ENCODE results near the gene EYS.
"Not testable (repeated sequence)": the region's sequence is repeated elsewhere in the genome, so short reads cannot be mapped to it uniquely, and the experiment has no call there.

EYS gene

GRCh38 chr6:65595540-65595939, 111.5 kb downstream of the EYS start:
- H3K4me3 ChIP-seq (ENCODE audit: low read depth, low read length) = no peak overlapping the region
- TF ChIP-seq, protein P1, sequence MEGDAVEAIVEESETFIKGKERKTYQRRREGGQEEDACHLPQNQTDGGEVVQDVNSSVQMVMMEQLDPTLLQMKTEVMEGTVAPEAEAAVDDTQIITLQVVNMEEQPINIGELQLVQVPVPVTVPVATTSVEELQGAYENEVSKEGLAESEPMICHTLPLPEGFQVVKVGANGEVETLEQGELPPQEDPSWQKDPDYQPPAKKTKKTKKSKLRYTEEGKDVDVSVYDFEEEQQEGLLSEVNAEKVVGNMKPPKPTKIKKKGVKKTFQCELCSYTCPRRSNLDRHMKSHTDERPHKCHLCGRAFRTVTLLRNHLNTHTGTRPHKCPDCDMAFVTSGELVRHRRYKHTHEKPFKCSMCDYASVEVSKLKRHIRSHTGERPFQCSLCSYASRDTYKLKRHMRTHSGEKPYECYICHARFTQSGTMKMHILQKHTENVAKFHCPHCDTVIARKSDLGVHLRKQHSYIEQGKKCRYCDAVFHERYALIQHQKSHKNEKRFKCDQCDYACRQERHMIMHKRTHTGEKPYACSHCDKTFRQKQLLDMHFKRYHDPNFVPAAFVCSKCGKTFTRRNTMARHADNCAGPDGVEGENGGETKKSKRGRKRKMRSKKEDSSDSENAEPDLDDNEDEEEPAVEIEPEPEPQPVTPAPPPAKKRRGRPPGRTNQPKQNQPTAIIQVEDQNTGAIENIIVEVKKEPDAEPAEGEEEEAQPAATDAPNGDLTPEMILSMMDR (IDR thresholded peaks at IDR 0.05; ENCODE audit: low read depth, low read length) = no peak

DNA sequence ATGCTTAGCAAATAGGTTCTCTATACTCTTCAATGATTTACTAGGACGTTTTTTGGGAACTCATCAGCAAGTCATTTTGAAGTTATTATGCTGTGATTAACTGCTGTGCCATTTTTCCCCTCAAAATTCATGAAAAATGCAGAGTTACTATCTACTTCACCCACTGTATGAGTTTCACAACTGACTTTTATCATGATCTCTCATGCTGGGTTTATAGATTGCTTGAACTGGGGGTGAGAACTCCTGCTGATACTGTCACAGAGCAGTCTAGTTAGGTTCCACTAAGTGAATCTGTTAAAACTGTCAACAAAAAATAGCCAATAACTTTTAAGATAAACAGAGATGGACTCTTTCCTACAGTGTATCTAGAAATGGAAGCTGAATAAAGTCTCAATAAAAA, 136.7 kb downstream of the EYS start:
- H3K4me3 ChIP-seq (ENCODE audit: low read depth, low read length) = no peak overlapping the region
- TF ChIP-seq, protein P1 (IDR thresholded peaks at IDR 0.05; ENCODE audit: low read depth, low read length) = no peak

DNA sequence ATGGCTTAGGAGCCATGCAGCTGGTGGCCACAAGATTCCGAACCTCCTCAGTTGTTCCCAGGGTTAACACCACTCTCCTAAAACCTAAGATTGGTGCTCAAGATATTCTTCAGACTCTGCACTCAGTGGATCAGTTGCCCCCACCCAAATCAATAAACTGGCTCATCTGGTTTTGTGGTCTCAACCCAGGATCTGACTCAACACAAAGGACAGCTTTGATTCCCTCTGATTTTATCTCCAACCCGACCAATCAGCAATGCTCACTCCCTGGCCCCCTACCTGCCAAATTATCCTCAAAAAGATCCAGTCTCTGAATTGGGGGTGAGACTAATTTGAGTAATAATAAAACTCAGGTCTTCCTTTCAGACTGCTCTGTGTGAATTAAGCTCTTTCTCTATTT, 137.5 kb downstream of the EYS start:
- TF ChIP-seq, protein P1 (IDR thresholded peaks at IDR 0.05; ENCODE audit: low read depth, low read length) = no peak
- no peak overlapping the region for H3K4me3 ChIP-seq (ENCODE audit: low read depth, low read length)

DNA sequence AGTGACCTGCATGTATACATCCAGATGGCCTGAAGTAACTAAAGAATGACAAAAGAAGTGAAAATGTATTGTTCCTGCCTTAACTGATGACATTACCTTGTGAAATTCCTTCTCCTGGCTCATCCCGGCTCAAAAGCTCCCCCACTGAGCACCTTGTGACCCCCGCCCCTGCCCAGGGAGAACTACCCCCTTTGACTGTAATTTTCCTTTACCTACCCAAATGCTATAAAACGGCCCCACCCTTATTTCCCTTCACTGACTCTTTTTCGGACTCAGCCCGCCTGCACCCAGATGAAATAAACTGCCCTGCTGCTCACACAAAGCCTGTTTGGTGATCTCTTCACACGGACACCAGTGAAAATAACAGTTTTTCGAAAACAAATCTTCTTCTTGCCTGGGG, 138.0 kb downstream of the EYS start:
- H3K4me3 ChIP-seq (ENCODE audit: low read depth, low read length) = not testable (repeated sequence)

DNA sequence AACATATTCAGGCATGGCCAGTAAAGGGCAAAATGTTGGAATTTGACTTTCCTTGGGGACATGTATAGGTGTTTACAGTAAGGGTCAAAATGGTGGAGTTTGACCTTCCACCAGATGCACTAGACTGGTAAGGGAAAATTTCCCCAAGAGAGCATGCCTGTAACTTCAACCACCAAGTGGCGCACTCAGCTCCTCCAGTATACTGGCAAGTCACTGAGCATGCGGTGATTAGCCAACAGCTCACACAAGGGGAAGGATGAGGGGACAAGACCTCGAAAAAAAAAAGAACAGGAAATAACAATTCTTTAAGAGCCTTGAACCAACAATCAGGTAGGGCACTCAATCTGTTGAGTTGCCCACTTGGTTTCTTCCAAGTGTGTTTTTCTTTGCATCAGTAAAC, 140.9 kb downstream of the EYS start:
- no peak overlapping the region for H3K4me3 ChIP-seq (ENCODE audit: low read depth, low read length)
- TF ChIP-seq, protein P1 (IDR thresholded peaks at IDR 0.05; ENCODE audit: low read depth, low read length) = no peak

DNA sequence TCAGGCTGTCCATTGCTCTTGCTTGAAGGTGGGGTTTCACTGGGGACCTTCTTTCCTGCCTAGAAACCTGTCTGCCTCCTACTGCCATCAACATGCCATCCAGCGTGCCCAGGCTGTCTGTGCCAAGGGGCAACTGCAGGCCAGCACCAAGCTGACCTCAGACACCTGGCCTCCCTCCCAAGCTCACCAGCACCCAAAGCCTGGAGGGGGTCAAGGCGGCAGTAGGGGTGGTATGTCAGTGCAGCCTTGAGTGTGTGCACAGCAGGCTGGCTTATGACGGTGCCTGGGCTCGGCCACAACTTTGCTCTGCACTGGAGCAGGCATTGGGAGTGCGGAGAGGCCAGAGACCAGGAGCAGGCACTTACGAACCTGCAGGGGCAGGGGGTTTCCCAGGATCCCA, 149.0 kb downstream of the EYS start:
- no peak overlapping the region for H3K4me3 ChIP-seq (ENCODE audit: low read depth, low read length)
- TF ChIP-seq, protein P1 (IDR thresholded peaks at IDR 0.05; ENCODE audit: low read depth, low read length) = no peak

DNA sequence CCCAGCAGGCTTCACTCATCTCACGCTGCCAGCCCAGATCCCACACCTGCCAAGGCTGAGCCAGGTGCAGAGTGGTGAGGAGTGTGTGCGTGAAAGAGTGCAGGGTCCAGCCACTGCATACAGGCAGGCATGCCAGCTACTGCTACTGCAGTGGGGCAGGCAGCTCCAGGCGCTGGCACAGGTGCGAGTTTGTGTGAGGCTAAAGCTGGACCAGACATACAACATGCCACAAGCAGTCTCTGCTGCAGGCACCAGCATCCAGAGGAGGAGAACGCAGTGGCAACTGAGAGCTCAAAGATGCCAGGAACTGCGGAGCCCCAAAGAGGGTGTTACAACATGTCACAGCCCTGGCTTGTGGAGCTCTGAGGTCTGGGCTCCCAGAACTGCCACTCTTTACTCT, 149.8 kb downstream of the EYS start:
- no peak overlapping the region for H3K4me3 ChIP-seq (ENCODE audit: low read depth, low read length)
- TF ChIP-seq, protein P1 (IDR thresholded peaks at IDR 0.05; ENCODE audit: low read depth, low read length) = no peak

- TF ChIP-seq, protein P1 (IDR thresholded peaks at IDR 0.05; ENCODE audit: low read depth, low read length) = no peak
- no peak overlapping the region for H3K4me3 ChIP-seq (ENCODE audit: low read depth, low read length)
Measured at GRCh38 chr6:65546894-65547293, 160.1 kb downstream of the EYS start.
